GM18909 (cell line): ENCODE results near the gene ARL13B.

Source experiments
- ATAC-seq: cut with Tn5 transposase; IDR thresholded peaks from one replicate; pipeline ENCODE4 v1.9.1; 2021; ENCODE audit warnings: mild to moderate bottlenecking; ENCODE audit not compliant: unreplicated experiment, poor library complexity

The ARL13B gene

DNA sequence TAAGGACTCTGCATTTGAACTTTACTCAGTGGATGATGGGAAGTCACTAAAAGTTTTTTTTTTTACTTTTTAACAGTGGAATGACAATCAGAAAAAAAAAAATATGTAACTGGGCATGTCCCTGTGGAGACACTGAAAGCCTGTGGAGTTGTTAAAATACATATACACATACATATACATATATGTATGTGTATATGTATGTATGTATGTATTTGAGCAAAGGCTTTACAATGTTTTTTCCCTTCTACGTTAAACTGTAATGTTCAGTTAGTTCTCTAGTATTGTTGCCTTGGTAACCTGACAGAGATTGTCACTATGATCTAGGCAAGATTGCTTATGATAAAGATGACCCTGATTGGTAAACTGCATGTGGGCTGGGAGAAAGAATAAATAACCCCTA, 113.2 kb downstream of the ARL13B start:
- ATAC-seq: no peak

DNA sequence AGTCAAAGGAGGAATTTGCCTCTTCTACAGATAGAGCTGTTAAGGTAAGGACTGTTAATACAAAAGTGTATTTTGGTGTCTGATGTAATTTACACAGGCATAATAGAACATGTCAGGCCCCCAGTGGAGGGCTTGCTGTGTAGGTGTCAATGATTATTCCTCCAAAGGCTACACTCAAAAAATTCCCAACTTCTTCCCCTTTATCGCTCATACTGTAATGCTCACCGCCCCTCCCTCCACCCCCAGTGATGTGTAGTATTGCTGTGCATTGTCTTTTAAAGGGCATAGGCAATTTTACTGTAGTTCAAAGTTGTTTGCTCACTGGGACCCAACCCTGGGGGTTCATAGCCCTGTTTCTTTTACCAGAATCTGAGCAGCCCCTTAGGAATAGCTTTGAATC, 115.2 kb downstream of the ARL13B start:
- ATAC-seq: no peak

DNA sequence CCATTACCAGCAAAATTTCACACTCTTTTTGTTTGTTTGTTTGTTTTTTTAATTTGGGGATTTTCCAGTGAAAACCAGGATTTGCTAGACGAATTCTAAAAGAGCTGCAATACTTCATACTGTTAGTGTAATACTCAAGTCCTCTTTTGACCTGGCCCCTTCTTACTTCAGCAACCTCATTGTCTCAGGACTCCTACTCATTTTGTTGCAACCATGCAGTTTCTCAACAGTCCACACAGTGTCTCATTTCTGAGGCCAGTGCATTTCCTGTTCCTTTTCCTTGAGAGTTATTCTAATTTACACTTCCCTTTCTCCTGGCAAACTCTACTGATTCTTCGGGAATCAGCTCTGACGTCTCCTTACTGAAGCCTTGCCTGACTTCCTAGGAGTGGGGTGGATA, 118.5 kb downstream of the ARL13B start:
- ATAC-seq: no peak

DNA sequence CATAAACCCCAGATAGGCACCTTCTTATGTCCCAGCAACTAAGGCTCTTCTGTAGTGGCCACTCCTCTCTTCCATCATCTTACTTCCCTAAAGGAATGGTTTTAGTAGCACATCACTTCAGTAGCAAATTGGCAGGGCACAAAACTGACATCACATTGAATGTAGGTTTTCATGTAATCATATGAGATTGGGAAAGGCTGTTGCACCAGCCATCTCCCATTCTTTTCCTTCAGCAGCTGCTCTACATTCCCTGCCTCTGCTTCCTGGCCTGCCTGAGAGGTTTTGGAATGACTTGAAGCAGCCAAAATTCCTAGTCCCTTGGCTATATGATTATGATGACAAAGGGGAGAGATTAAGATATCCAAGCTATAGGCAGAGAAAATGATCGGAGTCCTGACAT, 119.4 kb downstream of the ARL13B start:
- ATAC-seq: no peak

DNA sequence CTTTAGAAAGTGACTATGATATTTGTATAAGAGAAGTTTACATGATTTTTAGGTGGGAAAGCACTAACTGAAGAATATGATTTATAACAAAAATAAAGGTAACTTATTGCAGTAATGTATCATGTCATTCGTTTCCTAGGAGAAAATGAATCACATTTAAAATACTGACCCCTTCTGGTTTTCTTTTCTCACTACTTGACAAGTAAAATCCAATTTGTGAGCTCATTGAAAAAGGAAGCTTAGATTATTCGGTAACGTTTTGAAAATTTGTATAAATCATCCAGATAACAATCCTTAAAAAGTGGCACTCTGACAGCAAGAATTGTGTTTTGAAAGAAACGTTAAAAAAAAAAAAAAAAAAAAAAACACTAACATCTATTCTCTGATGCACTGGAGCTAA, 121.9 kb downstream of the ARL13B start:
- no peak for ATAC-seq
